ENCODE results near the gene TRAF2. TPM values are rescaled to one million over a fixed set of nuclear protein-coding genes. Genes with fewer than 3 reads are reported as not detected.
"Not testable (repeated sequence)": the region's sequence is repeated elsewhere in the genome, so short reads cannot be mapped to it uniquely, and the experiment has no call there.

Gene TRAF2
- 10.0 TPM for total RNA-seq
- long read RNA-seq, partial matches to known transcripts = 13 of 36 reads
- long read RNA-seq, other reads (novel, unspliced or antisense) = 22 of 36 reads

DNA sequence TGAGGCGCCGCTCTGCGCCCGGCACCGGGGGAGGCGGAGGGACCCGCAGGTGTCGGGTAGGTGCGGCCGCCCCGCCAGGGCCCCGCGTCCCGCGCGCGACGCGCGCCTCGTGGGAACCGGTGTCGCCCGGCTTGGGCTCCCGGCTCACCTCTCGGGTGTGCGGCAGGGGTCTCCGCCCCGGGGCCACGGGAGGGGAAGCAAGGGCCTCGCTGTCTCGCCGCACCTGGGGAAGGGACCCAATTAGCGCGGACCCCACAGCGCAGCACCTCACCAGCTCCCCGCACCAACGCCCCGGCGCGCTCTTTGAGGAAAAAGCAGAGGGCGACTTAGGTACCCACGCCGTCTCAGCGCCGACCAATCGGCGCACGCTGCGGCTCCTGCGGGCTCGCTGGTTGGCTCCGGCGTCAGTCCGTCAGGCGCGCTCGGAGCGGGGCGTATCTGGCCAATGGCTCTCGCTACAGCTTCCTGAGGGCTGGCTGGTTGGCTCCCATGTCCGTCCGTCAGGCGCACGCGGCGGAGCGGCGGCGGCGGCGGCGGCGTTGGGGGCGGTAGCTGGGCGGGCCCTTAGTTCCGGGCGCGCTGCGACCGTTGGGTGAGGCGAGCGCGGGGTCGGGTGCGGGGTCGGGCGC lies at the start of gene TRAF2:
TRAF2 (plus strand) TSS at position 567 of the 629 bp plus-strand sequence. CDS start 12,225 bp downstream, outside the sequence.
- Histone ChIP-seq H3K4me1 (peaks cover 44% of the 10 kb centered on the region), H3K27me3 (ENCODE audit: low read depth) (no peaks in the 10 kb centered on the region)
- intact Hi-C loops (cut with micrococcal nuclease) = loop anchor here (10.0 kb wide), 1 partner anchor 49 kb away; no protein-coding TSS in a partner anchor

GRCh38 chr9:136837146-136837855 lies 49.0 kb upstream of the TRAF2 start:
- Histone ChIP-seq H3K4me1 (peaks cover 15% of the 10 kb centered on the region), H3K27me3 (ENCODE audit: low read depth) (no peaks in the 10 kb centered on the region), H3K9me3 (replicated peaks) (no peaks in the 10 kb centered on the region), H3K27ac (replicated peaks) (no peak overlapping the region), H3K4me3 (no peak overlapping the region), H3K36me3 (peaks cover 60% of the 10 kb centered on the region)
- intact Hi-C loops (cut with micrococcal nuclease) = no loop called here
- DNase-seq = peak; percentile 4
- TF ChIP-seq, protein P1, sequence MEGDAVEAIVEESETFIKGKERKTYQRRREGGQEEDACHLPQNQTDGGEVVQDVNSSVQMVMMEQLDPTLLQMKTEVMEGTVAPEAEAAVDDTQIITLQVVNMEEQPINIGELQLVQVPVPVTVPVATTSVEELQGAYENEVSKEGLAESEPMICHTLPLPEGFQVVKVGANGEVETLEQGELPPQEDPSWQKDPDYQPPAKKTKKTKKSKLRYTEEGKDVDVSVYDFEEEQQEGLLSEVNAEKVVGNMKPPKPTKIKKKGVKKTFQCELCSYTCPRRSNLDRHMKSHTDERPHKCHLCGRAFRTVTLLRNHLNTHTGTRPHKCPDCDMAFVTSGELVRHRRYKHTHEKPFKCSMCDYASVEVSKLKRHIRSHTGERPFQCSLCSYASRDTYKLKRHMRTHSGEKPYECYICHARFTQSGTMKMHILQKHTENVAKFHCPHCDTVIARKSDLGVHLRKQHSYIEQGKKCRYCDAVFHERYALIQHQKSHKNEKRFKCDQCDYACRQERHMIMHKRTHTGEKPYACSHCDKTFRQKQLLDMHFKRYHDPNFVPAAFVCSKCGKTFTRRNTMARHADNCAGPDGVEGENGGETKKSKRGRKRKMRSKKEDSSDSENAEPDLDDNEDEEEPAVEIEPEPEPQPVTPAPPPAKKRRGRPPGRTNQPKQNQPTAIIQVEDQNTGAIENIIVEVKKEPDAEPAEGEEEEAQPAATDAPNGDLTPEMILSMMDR (IDR thresholded peaks at IDR 0.05; ENCODE audit: borderline replicate concordance) = no peak

More for the DNA sequence above, at the start of gene TRAF2:
- peak within 1 kb of the TSS; percentile 99 for H3K4me3 ChIP-seq
- TF ChIP-seq, protein P1 (IDR thresholded peaks at IDR 0.05; ENCODE audit: borderline replicate concordance) = no peak
- H3K36me3 ChIP-seq = peaks cover 9% of the 10 kb centered on the region
- peak within 1 kb of the TSS; percentile 85 for H3K27ac ChIP-seq (replicated peaks)
- DNase-seq = peak; percentile 99
- H3K9me3 ChIP-seq (replicated peaks) = no peaks in the 10 kb centered on the region

DNA sequence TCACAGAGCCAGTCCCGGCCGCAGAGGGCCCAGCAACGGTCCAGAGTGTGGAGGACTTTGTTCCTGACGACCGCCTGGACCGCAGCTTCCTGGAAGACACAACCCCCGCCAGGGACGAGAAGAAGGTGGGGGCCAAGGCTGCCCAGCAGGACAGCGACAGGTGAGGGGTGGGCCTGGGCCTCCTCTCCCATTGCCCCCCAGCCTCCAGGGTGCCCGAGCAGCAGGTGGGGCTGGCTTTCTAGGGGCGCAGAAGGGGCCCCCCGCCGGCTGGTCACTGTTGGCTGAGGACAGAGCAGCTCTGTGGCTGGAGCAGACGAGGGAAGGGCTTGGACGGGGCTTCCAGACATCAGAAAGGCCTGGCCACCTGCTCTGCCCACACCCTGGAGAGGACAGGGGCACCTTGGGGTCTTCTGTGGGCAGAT lies 48.4 kb upstream of the TRAF2 start:
- H3K27ac ChIP-seq (replicated peaks); H3K4me3 ChIP-seq; DNase-seq; H3K9me3 ChIP-seq (replicated peaks); H3K27me3 ChIP-seq (ENCODE audit: low read depth); intact Hi-C loops (cut with micrococcal nuclease): not testable (repeated sequence)
- Histone ChIP-seq H3K36me3 (peaks cover 56% of the 10 kb centered on the region), H3K4me1 (peaks cover 21% of the 10 kb centered on the region)

DNA sequence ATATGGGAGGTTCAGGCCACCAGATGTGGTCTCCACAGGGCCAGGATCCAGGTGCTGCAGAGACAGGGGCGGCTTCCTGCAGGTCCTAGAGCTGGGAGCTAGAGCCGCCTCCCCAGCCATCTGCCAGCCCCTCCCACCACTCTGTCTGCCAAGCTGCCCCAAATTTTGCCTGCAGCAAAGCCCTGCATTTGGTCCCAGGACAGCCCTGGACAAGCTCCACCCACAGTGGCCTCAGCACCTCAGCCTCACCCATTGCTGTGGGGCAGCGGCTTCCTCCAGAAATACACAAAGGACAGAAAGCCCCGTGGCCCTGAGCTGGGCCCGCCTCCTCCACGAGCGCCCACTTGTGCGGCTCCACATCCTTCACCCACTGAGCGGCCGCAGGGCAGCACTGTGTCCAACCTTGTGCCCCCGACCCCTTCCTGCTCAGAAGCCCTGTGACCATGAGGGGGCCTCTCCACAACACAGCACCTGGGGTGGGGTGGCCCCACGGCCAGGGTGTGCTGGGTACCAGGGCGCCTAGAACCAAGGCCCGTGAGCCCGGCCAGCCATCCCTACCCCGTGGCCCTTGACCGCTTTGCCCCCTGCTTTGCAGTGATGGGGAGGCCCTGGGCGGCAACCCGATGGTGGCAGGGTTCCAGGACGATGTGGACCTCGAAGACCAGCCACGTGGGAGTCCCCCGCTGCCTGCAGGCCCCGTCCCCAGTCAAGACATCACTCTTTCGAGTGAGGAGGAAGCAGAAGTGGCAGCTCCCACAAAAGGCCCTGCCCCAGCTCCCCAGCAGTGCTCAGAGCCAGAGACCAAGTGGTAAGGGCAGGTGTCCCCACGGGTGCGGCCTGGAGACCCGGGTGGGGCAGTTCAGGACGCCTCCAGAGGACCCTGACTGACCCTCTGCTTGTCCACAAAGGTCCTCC lies 47.7 kb upstream of the TRAF2 start:
- no peak overlapping the region for H3K27ac ChIP-seq (replicated peaks)
- peaks cover 28% of the 10 kb centered on the region for H3K4me1 ChIP-seq
- H3K4me3 ChIP-seq = no peak overlapping the region
- no peaks in the 10 kb centered on the region for H3K9me3 ChIP-seq (replicated peaks)
- peaks cover 7% of the 10 kb centered on the region for H3K27me3 ChIP-seq (ENCODE audit: low read depth)
- intact Hi-C loops (cut with micrococcal nuclease) = no loop called here
- peaks cover 56% of the 10 kb centered on the region for H3K36me3 ChIP-seq
- DNase-seq = no peak
- TF ChIP-seq, protein P1 (IDR thresholded peaks at IDR 0.05; ENCODE audit: borderline replicate concordance) = no peak

DNA sequence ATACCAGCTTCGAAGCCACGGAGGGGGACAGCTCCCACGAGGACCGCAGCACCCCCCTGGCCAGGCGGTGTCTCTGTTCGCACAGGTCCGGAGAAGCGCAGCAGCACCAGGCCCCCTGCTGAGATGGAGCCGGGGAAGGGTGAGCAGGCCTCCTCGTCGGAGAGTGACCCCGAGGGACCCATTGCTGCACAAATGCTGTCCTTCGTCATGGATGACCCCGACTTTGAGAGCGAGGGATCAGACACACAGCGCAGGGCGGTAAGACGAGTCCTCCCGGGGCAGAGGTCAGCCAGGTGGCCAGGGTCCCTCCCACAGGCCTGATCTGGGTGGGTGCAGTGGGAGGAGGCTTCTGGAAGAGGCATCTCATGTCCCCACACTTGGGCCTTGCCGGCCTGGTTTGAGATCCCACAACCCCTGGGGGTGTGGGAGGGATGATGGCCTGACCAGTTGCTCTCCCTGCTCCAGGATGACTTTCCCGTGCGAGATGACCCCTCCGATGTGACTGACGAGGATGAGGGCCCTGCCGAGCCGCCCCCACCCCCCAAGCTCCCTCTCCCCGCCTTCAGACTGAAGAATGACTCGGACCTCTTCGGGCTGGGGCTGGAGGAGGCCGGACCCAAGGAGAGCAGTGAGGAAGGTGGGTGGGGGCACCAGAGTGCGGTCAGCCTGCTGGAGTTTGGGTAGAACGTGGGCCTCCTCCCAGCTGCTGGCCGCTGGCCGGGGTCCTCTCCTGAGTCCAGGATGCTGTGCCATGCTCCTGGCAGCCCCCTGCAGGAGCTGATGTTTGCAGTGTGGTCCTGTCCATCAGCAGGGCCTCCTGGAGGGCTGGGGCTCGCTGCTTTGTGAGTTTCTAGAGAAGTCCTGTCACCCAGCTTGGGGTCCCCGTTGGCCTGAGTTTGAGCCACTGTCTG lies 46.8 kb upstream of the TRAF2 start:
- no peaks in the 10 kb centered on the region for H3K9me3 ChIP-seq (replicated peaks)
- intact Hi-C loops (cut with micrococcal nuclease) = no loop called here
- no peak overlapping the region for H3K4me3 ChIP-seq
- no peak overlapping the region for H3K27ac ChIP-seq (replicated peaks)
- no peak for DNase-seq
- peaks cover 56% of the 10 kb centered on the region for H3K36me3 ChIP-seq
- peaks cover 16% of the 10 kb centered on the region for H3K27me3 ChIP-seq (ENCODE audit: low read depth)
- peaks cover 36% of the 10 kb centered on the region for H3K4me1 ChIP-seq
- TF ChIP-seq, protein P1 (IDR thresholded peaks at IDR 0.05; ENCODE audit: borderline replicate concordance) = no peak
